MV-4-11 (cell line): ENCODE measurements around the gene SIX3.

Experiments
- DNase-seq: peaks from one replicate; lab custom pipeline; 2025; lab: John Stamatoyannopoulos, UW

Gene SIX3

DNA sequence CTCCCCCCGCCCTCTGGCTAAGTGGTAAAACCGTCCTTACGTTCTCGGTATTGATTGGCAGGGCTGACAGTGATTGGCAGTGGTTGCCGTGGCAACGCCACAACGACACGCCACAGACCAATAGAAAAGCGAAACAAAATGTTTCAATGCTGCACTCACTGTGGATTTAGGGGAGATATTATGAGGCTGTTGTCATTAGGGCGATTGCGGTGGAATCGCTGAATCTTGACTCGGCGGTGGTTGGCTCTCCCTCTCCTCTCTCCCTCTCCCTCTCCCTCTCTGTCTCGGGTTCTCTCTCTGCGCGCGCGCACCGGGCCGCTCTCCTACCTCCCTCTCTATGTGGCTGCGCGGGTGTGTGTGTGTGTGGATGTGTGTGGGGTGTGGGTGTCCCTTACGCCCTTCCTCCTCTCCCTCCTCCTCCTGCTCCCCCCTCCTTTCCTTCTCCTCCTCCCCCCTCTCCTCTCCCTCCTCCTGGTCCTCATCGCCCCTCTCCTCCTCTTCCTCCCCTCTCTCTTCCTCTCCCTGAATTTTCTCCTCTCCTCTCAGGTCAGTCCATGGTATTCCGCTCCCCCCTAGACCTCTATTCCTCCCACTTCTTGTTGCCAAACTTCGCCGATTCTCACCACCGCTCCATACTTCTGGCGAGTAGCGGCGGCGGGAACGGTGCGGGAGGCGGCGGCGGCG, at the start of gene SIX3:
SIX3 (plus strand) TSS at position 152 of the 684 bp plus-strand sequence; CDS start at position 555, 403 bp downstream.
- DNase-seq, result peak; percentile 13

DNA sequence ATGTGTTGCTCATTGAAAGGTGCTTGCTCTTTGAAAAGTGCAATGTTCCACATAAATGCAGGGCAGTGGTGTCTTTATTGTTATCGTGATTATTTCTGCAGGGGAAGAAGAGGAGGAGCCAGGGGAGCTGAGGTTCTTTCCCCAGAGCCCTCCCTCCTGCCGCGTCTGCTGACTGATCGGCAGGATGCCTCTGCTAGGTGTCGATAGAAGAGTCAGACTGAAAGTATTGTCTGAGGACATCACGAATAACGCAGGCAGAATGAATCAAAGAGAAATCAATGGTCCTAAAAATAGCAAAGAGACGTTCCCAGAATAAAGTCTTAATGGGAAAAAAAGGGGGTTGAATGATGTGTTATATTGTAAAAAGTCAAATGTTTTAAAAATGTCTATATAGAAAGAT, 47.4 kb upstream of the SIX3 start:
- DNase-seq, result no peak

DNA sequence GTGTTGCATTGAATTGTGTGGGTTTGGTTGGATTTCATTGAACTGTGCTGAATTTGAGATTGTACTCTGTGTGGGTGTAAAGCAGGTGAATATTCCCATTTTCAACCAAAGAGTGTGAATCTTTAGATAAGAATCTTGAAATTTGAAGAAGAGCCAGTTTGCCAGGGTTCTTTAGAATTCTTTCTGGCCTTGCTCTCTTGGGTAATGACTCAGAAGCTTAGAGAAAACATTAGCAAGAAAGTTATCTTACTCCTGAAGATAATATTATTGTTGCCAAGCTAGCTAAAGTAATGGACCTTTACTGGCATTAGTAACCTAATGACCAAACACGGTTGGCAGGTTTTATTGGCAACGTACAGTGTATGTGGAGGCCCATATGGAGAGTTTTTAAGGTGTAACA, 46.4 kb upstream of the SIX3 start:
- DNase-seq, result no peak

DNA sequence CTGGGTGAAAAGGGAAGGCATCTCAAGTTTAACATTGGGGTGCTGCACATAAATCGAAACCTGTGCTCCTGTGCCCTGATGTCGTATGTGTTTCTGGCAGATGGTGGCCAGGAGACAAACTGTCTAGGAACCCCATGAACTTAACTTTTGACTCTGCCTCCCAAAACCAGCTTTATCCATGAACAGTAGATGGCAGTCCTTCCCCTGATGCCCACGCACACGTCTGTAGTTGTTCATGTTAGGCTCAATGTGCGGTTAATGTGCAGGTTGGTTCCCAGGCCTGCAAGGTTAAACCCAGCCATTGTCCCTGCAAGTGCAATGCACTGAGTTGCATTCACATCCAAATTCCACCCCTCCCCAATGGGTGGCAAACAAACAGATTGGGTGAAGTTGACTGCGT, 44.1 kb upstream of the SIX3 start:
- no peak for DNase-seq

DNA sequence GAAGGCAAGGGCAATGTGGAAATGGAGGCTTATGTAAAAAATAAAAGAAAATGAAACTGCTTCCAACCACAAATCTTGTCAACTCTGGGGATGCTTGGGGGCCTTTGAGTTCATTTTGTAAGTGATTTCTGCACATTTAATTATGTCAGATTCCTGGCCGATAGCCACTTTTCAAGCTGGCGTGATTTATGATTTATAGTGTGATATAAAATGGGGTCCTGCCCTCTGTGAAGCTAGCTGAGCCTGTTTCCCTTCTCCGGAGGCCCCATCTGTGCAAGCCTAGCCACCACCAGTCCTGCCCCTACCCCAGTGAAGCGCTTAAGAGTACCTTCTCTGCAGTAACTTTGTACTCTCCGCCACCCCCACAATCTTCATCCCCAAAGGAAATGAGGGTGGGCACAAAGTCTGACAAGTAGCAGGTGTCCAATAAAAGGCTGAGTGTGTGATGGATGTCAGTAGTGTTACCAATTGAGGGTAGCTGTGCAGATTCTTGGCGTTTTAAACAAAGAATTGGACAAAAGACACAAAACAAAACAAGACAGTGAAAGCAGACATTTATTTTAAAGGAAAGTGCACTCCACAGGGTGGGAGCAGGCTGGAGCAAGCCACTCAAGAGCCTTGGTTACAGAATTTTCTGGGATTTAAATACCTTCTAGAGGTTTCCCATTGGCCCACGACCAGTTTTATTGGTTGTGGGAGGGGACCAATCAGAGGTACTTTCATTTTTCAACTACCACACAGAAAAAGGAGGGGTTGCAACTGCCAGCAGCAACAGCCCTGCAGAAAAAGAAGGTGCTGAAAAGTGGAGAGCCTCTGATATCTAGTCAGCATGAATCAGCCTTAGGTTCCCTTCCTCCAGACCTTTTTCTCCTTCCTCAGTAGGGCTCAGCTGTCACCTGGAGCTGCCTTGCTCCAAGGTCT, 39.0 kb upstream of the SIX3 start:
- DNase-seq, result no peak

DNA sequence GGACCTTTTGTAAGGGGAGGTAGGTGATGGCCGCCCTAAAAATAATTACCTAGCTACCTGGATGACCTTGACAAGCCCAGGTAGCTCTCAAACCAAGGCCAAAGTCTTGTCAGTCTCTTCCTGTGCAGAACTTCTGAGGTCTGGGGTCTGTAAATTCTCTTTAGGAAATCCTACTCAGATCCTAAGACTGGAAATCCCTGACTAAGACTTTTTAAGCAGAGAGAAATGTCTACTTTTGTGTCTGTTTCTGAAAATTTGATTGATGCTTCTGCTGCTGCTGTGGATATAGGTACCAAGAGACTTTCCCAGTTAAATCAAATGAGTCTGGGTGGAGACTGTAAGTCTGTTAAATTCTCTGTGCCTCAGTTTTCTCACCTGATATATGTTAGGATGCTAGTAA, 36.9 kb upstream of the SIX3 start:
- no peak for DNase-seq

DNA sequence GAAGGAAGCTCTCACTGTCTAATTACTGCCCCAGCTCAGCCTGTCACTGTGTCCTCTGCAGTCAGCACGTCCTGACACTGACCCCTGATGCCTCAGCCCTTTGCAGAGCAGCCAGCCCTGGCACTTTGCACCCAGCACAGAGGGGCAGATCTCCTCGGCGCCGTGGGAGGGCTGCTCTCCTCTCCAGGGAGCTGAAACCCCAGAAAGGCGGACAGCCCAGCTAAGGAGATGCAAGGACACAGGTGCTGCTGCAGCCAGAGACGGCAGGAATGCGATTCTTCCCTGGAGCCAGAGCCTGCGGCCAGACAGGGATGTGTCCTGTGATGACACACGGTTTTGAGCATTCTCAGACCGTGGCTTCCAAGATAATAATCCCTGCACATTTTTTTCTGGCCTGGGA, 34.5 kb upstream of the SIX3 start:
- no peak for DNase-seq

DNA sequence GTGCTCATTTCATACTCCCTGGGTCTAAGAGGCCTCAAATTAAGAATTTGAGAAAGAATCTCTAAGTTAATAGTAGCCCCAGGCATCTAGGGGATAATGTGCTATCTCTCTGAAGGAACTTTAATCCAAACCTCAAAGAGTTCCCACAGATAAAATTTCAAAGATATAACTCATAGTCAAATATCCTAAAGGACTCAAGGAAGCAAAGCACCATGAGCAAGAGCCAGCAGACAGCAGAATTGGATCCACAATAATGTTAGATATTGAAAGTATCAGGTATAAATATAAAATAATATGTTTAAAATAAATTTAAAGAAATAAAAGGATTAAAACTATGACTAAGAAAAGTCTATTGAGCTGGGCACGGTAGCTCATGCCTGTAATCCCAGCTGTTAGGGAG, 31.7 kb upstream of the SIX3 start:
- DNase-seq, result no peak

DNA sequence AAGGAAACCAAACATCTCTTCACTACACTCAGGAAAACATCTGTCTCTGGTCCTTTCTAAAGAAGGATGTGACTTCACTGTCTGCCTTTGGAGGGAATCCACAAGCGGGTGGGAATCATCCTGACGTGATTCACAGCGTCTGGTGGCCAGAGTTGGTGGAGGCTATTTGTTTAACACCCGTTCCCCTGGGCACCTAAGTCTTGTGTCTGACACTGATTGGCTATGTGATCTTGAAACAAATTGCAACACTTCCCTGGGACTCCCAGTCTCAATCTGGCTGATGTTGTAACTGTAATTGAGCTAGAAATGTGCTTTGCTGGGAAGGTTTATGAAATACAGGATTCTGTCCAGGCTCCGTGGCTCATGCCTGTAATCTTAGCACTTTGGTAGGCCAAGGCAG, 28.8 kb upstream of the SIX3 start:
- peak; percentile 32 for DNase-seq

DNA sequence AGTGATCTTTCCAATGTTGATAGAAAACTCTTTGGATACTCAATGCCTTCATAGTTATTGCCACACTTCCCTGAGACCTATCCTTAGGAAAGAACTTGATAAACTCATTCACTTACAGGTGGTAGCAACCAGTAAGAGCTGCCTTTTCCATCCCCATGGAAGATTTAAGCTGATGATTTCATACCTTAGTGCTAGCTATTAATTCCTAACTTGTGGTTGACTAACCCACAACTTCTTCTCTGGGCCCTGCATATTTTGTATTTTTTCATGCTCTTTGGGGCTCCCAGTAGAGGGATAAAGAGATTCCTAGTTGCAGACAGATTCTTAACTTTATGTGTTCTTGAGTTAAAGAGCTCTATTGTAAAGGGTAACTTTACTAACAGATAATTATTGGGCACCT, 25.2 kb upstream of the SIX3 start:
- no peak for DNase-seq

DNA sequence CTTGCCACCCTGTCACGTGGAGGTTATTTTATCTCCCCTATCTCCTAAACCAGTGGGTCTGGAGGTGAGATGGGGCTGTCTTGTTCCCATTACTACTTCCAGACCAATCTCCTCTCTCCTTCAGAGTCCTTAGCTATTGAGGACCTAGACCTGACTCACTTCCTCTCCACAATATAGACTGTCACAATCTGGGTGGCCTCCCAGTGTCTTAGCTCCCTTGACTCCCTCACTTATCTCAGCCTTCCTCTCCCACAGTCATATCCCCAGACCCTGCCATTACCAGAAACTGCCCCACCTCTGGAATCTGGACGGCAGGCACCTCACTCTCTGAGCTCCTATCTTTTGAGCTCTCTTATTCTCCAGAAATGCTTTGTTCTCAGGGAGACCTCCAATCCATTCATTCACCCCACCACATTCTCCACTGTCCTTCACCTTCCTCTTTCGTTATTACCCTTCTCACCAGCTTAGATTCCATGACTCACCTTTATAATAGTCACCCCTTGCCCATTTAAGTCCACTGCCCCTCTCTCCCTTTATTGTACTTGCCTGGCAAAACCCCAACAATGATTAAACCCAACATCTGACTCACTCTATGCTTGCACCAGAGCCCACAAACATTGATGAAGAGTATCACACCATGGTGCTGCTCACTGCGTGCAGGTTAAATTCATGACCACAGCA, 23.3 kb upstream of the SIX3 start:
- DNase-seq, result peak; percentile 39

DNA sequence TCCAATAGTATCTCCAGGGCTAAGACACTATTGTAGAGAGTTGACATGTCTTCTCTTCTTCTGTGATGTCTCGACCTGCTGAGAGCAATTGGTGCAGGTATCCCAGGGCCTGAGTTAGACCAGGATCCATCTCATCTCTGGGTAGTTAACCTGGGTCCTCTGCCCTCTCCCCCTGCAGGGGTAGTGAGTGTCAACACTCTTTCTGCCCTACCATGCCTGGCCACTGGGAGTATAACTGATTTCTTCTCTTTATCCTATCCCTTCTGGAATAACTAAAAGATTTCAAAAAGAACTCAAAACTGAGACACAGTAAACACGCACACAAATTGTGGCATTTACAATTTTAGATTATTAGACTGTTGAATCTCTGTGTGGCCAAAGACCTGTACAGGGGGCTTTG, 20.8 kb upstream of the SIX3 start:
- DNase-seq, result no peak

DNA sequence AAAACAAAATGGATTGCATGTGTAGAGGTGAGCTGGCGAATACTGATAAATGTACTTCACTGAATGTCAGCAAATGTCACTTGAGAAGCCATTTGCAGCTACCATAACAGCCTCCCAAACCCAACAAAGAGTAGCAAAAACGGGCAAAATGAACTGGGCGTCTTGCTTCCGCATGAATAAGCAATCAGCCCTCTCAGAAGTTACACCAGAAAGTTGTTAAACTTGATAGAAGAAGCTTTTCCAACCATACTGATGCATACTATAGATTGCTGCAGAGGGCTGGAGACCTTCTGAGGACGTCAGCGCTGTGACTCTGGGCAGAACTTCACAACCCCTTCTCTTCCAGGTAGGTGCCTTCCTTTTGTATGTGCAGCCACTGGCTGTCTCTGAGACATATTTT, 18.7 kb upstream of the SIX3 start:
- DNase-seq, result no peak

DNA sequence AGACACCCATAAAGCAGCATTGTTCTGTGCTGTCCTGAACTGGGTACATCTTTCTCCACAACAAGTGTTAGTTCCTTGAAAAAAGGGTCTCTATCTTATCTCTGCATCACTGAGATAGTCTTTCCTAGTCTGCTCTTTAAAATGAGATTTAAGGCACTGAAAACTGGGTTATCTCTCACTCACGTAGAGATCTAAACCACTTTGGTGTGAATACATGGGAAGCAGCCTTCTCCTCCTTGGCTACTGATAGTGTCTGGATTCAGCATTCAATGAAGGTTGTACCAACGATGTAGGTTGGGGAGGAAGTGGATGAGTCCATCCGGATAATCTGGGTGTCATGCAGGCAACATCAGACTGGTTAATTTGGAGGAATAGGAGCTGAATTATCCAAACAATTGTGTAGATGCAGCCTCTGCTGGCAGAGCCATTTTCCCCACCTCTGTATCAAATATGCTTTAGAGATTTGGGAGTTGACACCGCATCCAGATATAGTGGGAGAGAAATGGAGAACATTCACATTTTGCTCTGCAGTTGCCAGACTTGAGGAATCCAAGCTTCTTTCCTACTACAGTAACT, 15.9 kb upstream of the SIX3 start:
- DNase-seq, result no peak

DNA sequence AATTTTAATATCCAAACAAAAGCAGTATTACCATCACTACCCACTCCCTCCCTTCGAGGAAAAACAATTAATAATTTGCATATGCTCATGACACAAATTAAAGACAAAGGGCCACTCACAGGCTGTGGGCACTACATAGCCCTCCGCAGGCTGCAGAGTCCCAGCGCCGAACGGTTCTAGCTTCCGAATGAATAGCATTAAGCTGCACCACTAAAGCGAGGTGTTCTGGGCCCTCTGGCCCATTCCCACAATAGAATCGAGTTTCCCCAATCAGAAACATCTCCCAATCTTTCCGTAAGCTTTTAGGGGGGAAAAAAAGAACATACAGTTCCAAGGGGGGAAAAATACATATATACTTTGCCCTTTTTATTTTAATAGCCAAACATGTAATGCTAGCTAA, 14.5 kb upstream of the SIX3 start:
- DNase-seq, result no peak

DNA sequence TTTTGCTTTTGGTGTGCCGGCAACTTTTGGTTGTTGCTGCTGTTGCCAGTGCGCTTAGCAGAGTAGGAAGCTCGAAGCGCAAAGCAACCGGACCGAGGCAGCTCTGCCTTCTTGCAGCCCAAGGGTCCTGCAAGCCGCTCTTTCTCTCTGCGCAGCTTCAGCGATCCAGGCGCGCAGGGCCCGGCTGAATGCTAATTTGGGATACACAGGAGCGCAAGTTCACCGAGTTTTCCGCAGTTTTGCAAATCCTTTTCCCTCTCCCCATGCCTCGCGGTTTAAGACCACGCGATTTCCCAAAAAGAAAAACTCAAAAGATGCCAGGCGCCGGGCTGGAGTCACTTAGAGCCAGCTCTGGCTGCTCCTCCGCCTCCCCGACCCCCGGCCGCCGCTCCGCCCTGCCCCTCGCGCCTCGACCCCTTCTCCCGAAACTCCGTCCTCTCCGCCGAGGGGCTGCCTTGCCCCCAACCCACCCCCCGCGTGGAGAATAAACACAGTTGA, 13.5 kb upstream of the SIX3 start:
- no peak for DNase-seq

DNA sequence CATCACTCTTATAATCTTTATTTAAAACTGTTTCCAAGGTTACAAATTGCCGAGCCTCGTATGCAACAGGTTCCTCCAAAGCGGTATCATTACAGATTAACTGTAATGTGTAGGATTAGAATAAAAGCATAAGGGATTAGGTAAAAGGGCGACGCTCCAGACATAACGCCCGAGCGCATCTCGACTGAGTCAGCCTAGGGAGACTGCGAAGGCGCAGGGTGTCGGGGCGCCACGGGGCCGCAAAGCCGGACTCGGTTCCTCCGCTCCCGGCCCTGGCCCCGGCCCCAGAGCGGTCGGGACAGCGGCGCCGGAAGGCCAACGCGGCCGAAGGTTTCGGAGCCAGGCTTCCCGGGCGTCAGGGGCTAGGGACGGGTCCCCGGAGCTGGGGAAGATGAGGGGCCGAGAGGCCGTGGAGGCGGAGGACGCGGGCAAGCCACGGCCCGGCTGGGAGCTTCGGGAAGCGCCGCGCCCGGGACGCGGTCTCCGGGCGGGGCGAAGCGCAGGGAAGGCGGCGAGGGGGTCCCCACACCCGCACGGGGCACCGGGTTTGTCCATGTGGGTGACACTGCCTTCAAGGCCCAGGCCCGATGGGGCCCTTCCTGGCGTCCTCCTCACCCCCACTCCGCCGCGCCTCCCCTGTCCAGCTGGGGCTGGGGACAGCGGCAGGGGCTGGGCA, 12.9 kb upstream of the SIX3 start:
- no peak for DNase-seq

DNA sequence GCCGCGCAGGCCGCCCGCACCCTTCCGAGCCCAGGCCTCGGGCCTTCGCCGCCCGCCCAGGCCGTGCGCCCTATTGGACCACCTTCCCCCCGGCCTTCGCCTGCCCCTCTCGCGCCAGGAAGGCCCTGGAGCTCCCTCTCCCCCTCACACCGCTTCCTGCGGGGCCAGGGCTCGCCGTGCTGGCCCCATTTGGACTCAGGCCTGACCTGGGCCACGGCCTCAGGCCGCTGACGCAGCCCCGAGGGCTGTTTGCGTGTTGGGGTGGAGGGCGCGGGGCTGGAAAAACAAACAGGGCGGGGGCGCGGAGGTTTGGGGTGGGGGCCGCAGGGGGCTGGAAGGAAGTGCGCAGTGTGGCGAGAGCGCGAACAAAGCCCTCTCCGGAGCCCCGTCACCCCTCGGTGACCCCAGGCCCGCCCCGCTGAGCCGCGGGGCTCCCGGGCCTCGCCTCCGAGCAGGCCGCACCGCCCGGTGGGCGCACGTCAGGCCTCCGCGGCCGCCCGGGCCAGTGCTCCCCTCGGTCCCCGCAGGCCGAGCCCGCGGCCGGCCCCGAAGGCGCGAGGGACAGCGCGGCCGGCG, 12.3 kb upstream of the SIX3 start:
- no peak for DNase-seq

DNA sequence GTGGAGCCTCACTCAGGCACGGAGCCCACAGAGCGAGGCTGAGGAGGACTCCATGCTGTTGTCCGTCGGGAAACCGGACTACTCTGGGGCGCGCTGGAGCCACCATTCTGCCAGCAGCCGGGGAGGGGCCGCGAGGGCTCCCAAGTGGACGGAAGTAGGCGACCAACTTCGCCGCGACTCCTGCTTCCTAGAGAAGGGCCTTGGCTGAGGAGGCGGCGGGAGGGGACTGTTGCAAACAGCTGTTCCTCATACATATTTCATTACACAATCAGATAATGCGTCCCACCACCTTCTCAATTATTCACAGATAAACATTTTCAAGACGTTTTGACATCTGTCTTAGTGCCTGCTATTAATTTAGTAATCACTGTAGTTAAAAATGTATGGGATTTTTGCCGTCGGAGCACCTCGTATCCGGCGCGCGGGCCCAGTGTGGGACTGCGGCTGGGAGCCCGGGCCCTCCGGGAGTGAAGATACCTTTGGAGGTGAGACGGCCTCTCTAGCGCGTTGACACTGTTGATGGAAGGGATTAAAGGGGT, 11.7 kb upstream of the SIX3 start:
- no peak for DNase-seq

DNA sequence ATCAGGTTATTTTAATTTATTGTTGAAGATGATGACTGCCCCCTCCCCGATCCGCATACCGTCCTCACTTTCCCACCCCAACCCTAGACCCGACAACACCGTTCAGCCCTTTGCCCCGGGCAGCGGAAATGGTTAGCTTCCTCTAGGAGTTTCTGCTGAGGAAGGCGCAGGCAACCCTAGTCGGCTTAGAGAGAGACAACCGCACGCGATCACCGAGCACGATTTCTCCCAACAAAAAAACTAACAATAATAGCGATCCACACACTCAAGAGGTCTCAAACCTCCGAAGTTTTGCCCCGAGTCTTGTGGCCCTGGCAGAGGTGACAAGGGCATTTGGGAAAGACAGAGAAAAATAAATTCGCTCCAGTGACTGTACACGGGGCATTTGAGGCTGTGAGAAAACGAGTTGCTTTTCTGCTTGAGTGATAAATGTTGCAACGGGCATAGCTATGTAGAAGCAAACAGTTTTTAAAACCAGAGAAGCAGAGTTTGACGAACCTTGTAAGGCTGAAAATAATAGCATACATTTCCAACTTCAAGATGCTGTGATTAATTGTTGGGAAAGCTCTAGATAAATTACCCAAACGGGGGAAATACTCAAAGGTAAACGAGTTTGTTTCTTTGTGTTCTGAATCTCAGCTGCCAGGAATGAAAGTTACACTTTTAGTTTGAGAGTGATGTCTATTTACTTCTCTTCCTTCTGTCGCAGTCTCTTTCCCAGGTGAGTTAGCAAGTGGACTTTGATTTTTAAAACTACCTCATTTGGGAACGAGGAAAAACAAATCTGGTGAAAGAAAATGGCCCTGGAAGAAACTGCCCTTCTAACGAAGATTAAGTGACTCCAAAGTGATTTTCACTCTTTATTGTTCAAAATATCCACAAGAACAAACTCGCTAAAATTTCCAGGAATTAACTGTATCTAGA, 11.0 kb upstream of the SIX3 start:
- DNase-seq, result peak; percentile 29
